Neuronal stem cell (in vitro differentiated cells): ENCODE measurements around the gene WDR93.

ENCODE experiments used
- DNase-seq: peaks from one replicate; pipeline ENCODE4 v3.0.0-alpha.2; 2013; ENCODE audit warnings: low spot score
- H2AFZ ChIP-seq: one replicate; pipeline ENCODE4 v1.6.1; 2013; ENCODE audit warnings: mild to moderate bottlenecking, low read length, inconsistent platforms
- H2AK5ac ChIP-seq: 2 replicates; pipeline ENCODE4 v1.6.1; 2013; ENCODE audit warnings: low read depth, mild to moderate bottlenecking, inconsistent platforms, low read length, moderate library complexity, mixed read lengths
- H2BK120ac ChIP-seq: 2 replicates; pipeline ENCODE4 v1.6.1; 2013; ENCODE audit warnings: low read depth, mild to moderate bottlenecking, inconsistent platforms, low read length, moderate library complexity, mixed read lengths
- H2BK12ac ChIP-seq: one replicate; pipeline ENCODE4 v1.6.1; 2013; ENCODE audit warnings: low read length, inconsistent platforms
- H2BK15ac ChIP-seq: 2 replicates; pipeline ENCODE4 v1.6.1; 2013; ENCODE audit warnings: mild to moderate bottlenecking, low read length, inconsistent platforms, mixed read lengths
- H2BK5ac ChIP-seq: one replicate; pipeline ENCODE4 v1.6.1; 2013; ENCODE audit warnings: inconsistent platforms, mild to moderate bottlenecking, low read length, moderate library complexity
- H3K14ac ChIP-seq: one replicate; pipeline ENCODE4 v1.6.1; 2013; ENCODE audit warnings: low read length, inconsistent platforms
- H3K18ac ChIP-seq: 2 replicates; pipeline ENCODE4 v1.6.1; 2013; ENCODE audit warnings: low read length, inconsistent platforms
- H3K23ac ChIP-seq: 2 replicates; pipeline ENCODE4 v1.6.1; 2013; ENCODE audit warnings: low read depth, mild to moderate bottlenecking, mixed read lengths, low read length, inconsistent platforms; ENCODE audit not compliant: poor library complexity
- H3K27ac ChIP-seq: replicated peaks from 3 replicates; pipeline ENCODE4 v1.5.1; 2013; ENCODE audit warnings: low read length, inconsistent platforms
- H3K27me3 ChIP-seq, 3 experiments: 2 replicates each; pipeline ENCODE4 v1.6.1; 2013; ENCODE audit warnings: low read length in 3 of 3, mild to moderate bottlenecking in 2 of 3, inconsistent platforms in 1 of 3, low read depth in 1 of 3, mixed read lengths in 1 of 3, moderate library complexity in 1 of 3; ENCODE audit not compliant: control insufficient read depth in 3 of 3, insufficient read depth in 3 of 3
- H3K36me3 ChIP-seq, 2 donors: replicated peaks in 1 of 2; 2 replicates each; pipeline ENCODE4 v1.6.1; 2013; ENCODE audit warnings: low read length in 2 of 2; ENCODE audit not compliant: control insufficient read depth in 2 of 2, insufficient read depth in 2 of 2
- H3K4ac ChIP-seq: 2 replicates; pipeline ENCODE4 v1.6.1; 2013; ENCODE audit warnings: inconsistent platforms, mild to moderate bottlenecking, low read length, moderate library complexity
- H3K4me1 ChIP-seq, 2 donors: 1 replicate in 1 of 2; 2 replicates in 1 of 2; pipeline ENCODE4 v1.6.1; 2013; ENCODE audit warnings: low read length in 2 of 2, low read depth in 1 of 2; ENCODE audit not compliant: control insufficient read depth in 2 of 2, insufficient read depth in 1 of 2
- H3K4me2 ChIP-seq: one replicate; pipeline ENCODE4 v1.6.1; 2013; ENCODE audit warnings: mild to moderate bottlenecking, low read length, inconsistent platforms; ENCODE audit not compliant: insufficient read depth, poor library complexity, severe bottlenecking
- H3K4me3 ChIP-seq, 2 donors: 2 replicates each; pipeline ENCODE4 v1.5.1; 2013; ENCODE audit warnings: low read length in 2 of 2, mild to moderate bottlenecking in 2 of 2, inconsistent platforms in 1 of 2, moderate library complexity in 1 of 2
- H3K79me1 ChIP-seq: one replicate; pipeline ENCODE4 v1.6.1; 2013; ENCODE audit warnings: low read depth, mild to moderate bottlenecking, inconsistent platforms, low read length, moderate library complexity
- H3K9ac ChIP-seq: one replicate; pipeline ENCODE4 v1.6.1; 2013; ENCODE audit warnings: mild to moderate bottlenecking, low read depth, low read length, inconsistent platforms; ENCODE audit not compliant: poor library complexity
- H3K9me3 ChIP-seq, 2 donors: replicated peaks in 1 of 2; 2 replicates each; pipeline versions ENCODE3 to v1.6.1; 2013; ENCODE audit warnings: low read length in 2 of 2, mild to moderate bottlenecking in 2 of 2, inconsistent platforms in 1 of 2, low read depth in 1 of 2, mixed read lengths in 1 of 2, moderate library complexity in 1 of 2; ENCODE audit not compliant: control insufficient read depth in 2 of 2, insufficient read depth in 1 of 2
- H4K8ac ChIP-seq: one replicate; pipeline ENCODE4 v1.6.1; 2013; ENCODE audit warnings: low read depth, mild to moderate bottlenecking, inconsistent platforms, low read length, moderate library complexity
- H4K91ac ChIP-seq: one replicate; pipeline ENCODE4 v1.6.1; 2013; ENCODE audit warnings: low read length, low read depth, mild to moderate bottlenecking, inconsistent platforms; ENCODE audit not compliant: poor library complexity
- WGBS, 2 donors: extraction: QIAGEN DNeasy Blood & Tissue Kit; methylation state at CpG; one replicate each; pipeline ENCODE4 v1.1.7; 2013; ENCODE audit warnings: missing lambda C conversion rate in 2 of 2, mixed read lengths in 1 of 2; ENCODE audit not compliant: insufficient read length in 2 of 2, insufficient replicate concordance in 1 of 2; ENCODE audit errors: extremely low coverage in 2 of 2; 5-methylcytosine and 5-hydroxymethylcytosine counted together

The WDR93 gene

GRCh38 chr15:89783111-89783860 lies 92.7 kb downstream of the WDR93 start:
- no peak overlapping the region for H2BK120ac ChIP-seq
- no peak overlapping the region for H3K4me3 ChIP-seq
- no peak overlapping the region for H3K23ac ChIP-seq
- H3K9me3 ChIP-seq: peaks cover 3 to 4% of the 10 kb centered on the region in 2 donors
- H3K27me3 ChIP-seq: peaks cover 0 to 6% (median 2%) of the 10 kb centered on the region in 3 experiments
- H2BK12ac ChIP-seq: no peak overlapping the region
- H3K4ac ChIP-seq: no peak overlapping the region
- H3K36me3 ChIP-seq: no peaks in the 10 kb centered on the region
- H3K9ac ChIP-seq: peak overlapping the region; percentile 9
- no peak overlapping the region for H3K18ac ChIP-seq
- H2BK5ac ChIP-seq: no peak overlapping the region
- no peak overlapping the region for H2AK5ac ChIP-seq
- H3K4me2 ChIP-seq: no peak overlapping the region
- WGBS, 2 donors: no CpG with 5 or more reads among the region's 14 CpGs
- no peak overlapping the region for H4K8ac ChIP-seq
- DNase-seq: no peak
- no peak overlapping the region for H2BK15ac ChIP-seq
- H3K79me1 ChIP-seq: no peaks in the 10 kb centered on the region
- no peak overlapping the region for H3K27ac ChIP-seq
- no peak overlapping the region for H4K91ac ChIP-seq
- H3K4me1 ChIP-seq: no peaks in the 10 kb centered on the region
- H3K14ac ChIP-seq: no peak overlapping the region
- no peak overlapping the region for H2AFZ ChIP-seq

GRCh38 chr15:89783861-89784685 lies 93.5 kb downstream of the WDR93 start:
- Histone ChIP-seq H2BK5ac (no peak overlapping the region), H3K4me1 (no peaks in the 10 kb centered on the region), H3K9me3 (peaks cover 3 to 4% of the 10 kb centered on the region in 2 donors), H3K18ac (peak overlapping the region; percentile 58), H2BK15ac (no peak overlapping the region), H2BK120ac (no peak overlapping the region), H2AFZ (no peak overlapping the region), H3K4me3 (no peak overlapping the region), H3K27me3 (peaks cover 0 to 4% (median 0%) of the 10 kb centered on the region in 3 experiments), H3K4ac (peak overlapping the region; percentile 67), H2AK5ac (peak overlapping the region; percentile 84), H3K4me2 (no peak overlapping the region), H3K14ac (peak overlapping the region; percentile 71), H3K23ac (no peak overlapping the region), H3K27ac (no peak overlapping the region), H3K36me3 (no peaks in the 10 kb centered on the region), H3K79me1 (no peaks in the 10 kb centered on the region), H4K91ac (peak overlapping the region; percentile 72), H2BK12ac (no peak overlapping the region), H3K9ac (peak overlapping the region; percentile 44), H4K8ac (no peak overlapping the region)
- WGBS, 2 donors: no CpG with 5 or more reads among the region's 15 CpGs
- no peak for DNase-seq

DNA sequence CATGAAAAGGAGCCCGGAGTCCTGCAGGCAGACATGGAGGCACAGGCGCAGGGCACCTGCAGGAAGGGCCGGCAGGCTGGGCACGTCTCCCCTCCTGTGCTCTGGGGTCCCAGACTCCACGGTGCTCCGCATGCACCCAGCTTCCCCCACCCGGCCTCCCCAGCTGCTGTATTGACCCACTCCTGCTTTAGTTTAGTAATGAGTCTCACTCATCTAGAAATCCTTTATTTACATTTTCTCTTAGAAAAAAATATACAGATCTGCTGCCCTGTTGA lies 94.0 kb downstream of the WDR93 start:
- no peak overlapping the region for H2AFZ ChIP-seq
- H3K4me1 ChIP-seq: no peaks in the 10 kb centered on the region
- no peak for DNase-seq
- no peak overlapping the region for H2AK5ac ChIP-seq
- peak overlapping the region; percentile 71 for H3K14ac ChIP-seq
- H3K18ac ChIP-seq: no peak overlapping the region
- H4K8ac ChIP-seq: no peak overlapping the region
- H2BK15ac ChIP-seq: no peak overlapping the region
- no peaks in the 10 kb centered on the region for H3K36me3 ChIP-seq
- WGBS, 2 donors: no CpG with 5 or more reads among the region's 7 CpGs
- H3K4me2 ChIP-seq: no peak overlapping the region
- H3K27ac ChIP-seq: no peak overlapping the region
- H3K23ac ChIP-seq: no peak overlapping the region
- H3K9ac ChIP-seq: no peak overlapping the region
- no peak overlapping the region for H4K91ac ChIP-seq
- H2BK120ac ChIP-seq: no peak overlapping the region
- no peak overlapping the region for H2BK12ac ChIP-seq
- peaks cover 0 to 4% (median 0%) of the 10 kb centered on the region in 3 experiments for H3K27me3 ChIP-seq
- no peak overlapping the region for H3K4ac ChIP-seq
- no peaks in the 10 kb centered on the region for H3K79me1 ChIP-seq
- peaks cover 3 to 4% of the 10 kb centered on the region in 2 donors for H3K9me3 ChIP-seq
- H2BK5ac ChIP-seq: peak overlapping the region; percentile 39
- no peak overlapping the region for H3K4me3 ChIP-seq

DNA sequence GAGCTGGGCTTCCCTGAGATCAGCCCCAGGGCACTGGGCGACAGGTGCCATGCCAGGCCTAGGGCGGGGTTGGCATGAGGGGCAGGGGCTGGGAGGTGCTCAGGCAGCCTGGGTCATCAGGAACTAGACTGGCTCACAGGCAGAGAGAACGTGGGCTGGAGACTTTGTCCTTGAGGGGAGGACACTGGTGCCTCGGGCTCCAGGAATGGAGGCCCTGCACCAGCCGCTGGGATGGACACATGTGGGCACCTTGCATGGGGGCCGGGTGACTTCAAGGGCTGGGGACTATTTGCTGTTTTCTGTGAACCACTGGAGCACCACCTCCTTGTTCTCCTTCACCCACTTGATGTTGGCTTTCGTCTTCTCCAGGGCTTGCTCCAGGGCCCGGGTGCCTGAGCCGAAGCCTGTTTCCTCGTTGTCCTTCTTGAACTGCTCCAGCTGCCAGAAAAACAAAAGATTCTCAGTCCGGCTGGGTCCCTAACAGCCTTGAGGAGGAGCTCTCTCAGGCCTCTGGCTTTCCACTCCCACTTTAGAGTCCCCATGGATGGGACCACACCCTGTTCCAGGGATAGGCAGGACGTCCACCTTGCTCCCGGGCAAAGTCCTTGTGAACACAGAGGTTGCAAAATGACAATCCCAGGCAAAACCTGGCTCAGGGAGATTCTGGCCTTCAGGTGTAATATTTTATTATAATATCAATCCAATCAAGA lies 94.6 kb downstream of the WDR93 start:
- Histone ChIP-seq H2AFZ (no peak overlapping the region), H3K27ac (no peak overlapping the region), H3K4me2 (no peak overlapping the region), H2BK5ac (peak overlapping the region; percentile 39), H3K4me1 (no peaks in the 10 kb centered on the region), H3K27me3 (peaks cover 0 to 4% (median 0%) of the 10 kb centered on the region in 3 experiments), H2AK5ac (no peak overlapping the region), H3K14ac (peak overlapping the region; percentile 8), H3K4ac (no peak overlapping the region), H2BK15ac (no peak overlapping the region), H3K23ac (no peak overlapping the region), H2BK12ac (no peak overlapping the region), H2BK120ac (no peak overlapping the region), H4K8ac (peak overlapping the region; percentile 43), H3K9me3 (peaks cover 3 to 4% of the 10 kb centered on the region in 2 donors), H3K9ac (no peak overlapping the region), H3K4me3 (no peak overlapping the region), H3K79me1 (no peaks in the 10 kb centered on the region), H4K91ac (no peak overlapping the region), H3K18ac (no peak overlapping the region), H3K36me3 (no peaks in the 10 kb centered on the region)
- DNase-seq: no peak
- WGBS, 2 donors: no CpG with 5 or more reads among the region's 13 CpGs
